HG02759 (cell line): Measurements from ENCODE around the gene AKR1C1.
"Not testable (repeated sequence)": the region's sequence is repeated elsewhere in the genome, so short reads cannot be mapped to it uniquely, and the experiment has no call there.

Source experiments
- ATAC-seq: cut with Tn5 transposase; IDR thresholded peaks from one replicate; pipeline ENCODE4 v1.9.1; 2021; ENCODE audit warnings: mild to moderate bottlenecking, moderate library complexity; ENCODE audit not compliant: unreplicated experiment

Gene AKR1C1

GRCh38 chr10:5014200-5014910 lies 51.1 kb downstream of the AKR1C1 start:
- ATAC-seq = not testable (repeated sequence)

- no peak for ATAC-seq
Measured at GRCh38 chr10:5014936-5015335, 51.7 kb downstream of the AKR1C1 start.

- no peak for ATAC-seq
Measured at GRCh38 chr10:5018134-5018533, 54.9 kb downstream of the AKR1C1 start.

GRCh38 chr10:5018671-5019277 lies 55.6 kb downstream of the AKR1C1 start:
- ATAC-seq = not testable (repeated sequence)

GRCh38 chr10:5019770-5020612 lies 56.8 kb downstream of the AKR1C1 start:
- ATAC-seq = not testable (repeated sequence)

GRCh38 chr10:5021624-5022290 lies 58.5 kb downstream of the AKR1C1 start:
- not testable (repeated sequence) for ATAC-seq

GRCh38 chr10:5023177-5023805 lies 60.1 kb downstream of the AKR1C1 start:
- ATAC-seq = no peak

- not testable (repeated sequence) for ATAC-seq
Measured at GRCh38 chr10:5025461-5025881, 62.3 kb downstream of the AKR1C1 start.

GRCh38 chr10:5030989-5031388 lies 67.8 kb downstream of the AKR1C1 start:
- ATAC-seq = no peak

GRCh38 chr10:5031588-5031987 lies 68.4 kb downstream of the AKR1C1 start:
- ATAC-seq = not testable (repeated sequence)

- ATAC-seq = not testable (repeated sequence)
Measured at GRCh38 chr10:5032444-5032843, 69.2 kb downstream of the AKR1C1 start.
